Measurements from ENCODE around the gene NKX1-2.

The NKX1-2 gene

GRCh38 chr10:124476043-124476725, 26.3 kb upstream of the NKX1-2 start:
- DNase-seq (ENCODE audit: low read depth in 2 of 2) = no peak

- no peak for DNase-seq (ENCODE audit: low read depth in 2 of 2)
Observed at GRCh38 chr10:124474514-124475070, 24.8 kb upstream of the NKX1-2 start.

- DNase-seq (ENCODE audit: low read depth in 2 of 2) = no peak
Observed at GRCh38 chr10:124473070-124473469, 23.2 kb upstream of the NKX1-2 start.

GRCh38 chr10:124472071-124472470, 22.2 kb upstream of the NKX1-2 start:
- no peak for DNase-seq (ENCODE audit: low read depth in 2 of 2)

- DNase-seq (ENCODE audit: low read depth in 2 of 2) = no peak
Observed at GRCh38 chr10:124470544-124471434, 21.0 kb upstream of the NKX1-2 start.

- no peak for DNase-seq (ENCODE audit: low read depth in 2 of 2)
Observed at GRCh38 chr10:124469956-124470484, 20.2 kb upstream of the NKX1-2 start.

- no peak for DNase-seq (ENCODE audit: low read depth in 2 of 2)
Observed at GRCh38 chr10:124468624-124469023, 18.8 kb upstream of the NKX1-2 start.

GRCh38 chr10:124467165-124467564, 17.3 kb upstream of the NKX1-2 start:
- no peak for DNase-seq (ENCODE audit: low read depth in 2 of 2)

GRCh38 chr10:124465777-124466488, 16.1 kb upstream of the NKX1-2 start:
- DNase-seq (ENCODE audit: low read depth in 2 of 2) = no peak

- no peak for DNase-seq (ENCODE audit: low read depth in 2 of 2)
Observed at GRCh38 chr10:124465003-124465776, 15.4 kb upstream of the NKX1-2 start.

GRCh38 chr10:124464028-124464965, 14.5 kb upstream of the NKX1-2 start:
- DNase-seq (ENCODE audit: low read depth in 2 of 2) = no peak

- no peak for DNase-seq (ENCODE audit: low read depth in 2 of 2)
Observed at GRCh38 chr10:124462348-124462695, 12.5 kb upstream of the NKX1-2 start.

- DNase-seq (ENCODE audit: low read depth in 2 of 2) = peak; percentile 54 to 83
Observed at GRCh38 chr10:124461642-124462347, 12.0 kb upstream of the NKX1-2 start, which contains the start of gene LHPP. LHPP (plus strand) TSS chr10:124461823; CDS start chr10:124461863, 40 bp downstream.

- DNase-seq (ENCODE audit: low read depth in 2 of 2) = no peak
Observed at GRCh38 chr10:124460144-124460543, 10.3 kb upstream of the NKX1-2 start.

- DNase-seq (ENCODE audit: low read depth in 2 of 2) = no peak
Observed at GRCh38 chr10:124459395-124459794, 9.6 kb upstream of the NKX1-2 start.

- DNase-seq (ENCODE audit: low read depth in 2 of 2) = no peak
Observed at GRCh38 chr10:124458889-124459288, 9.1 kb upstream of the NKX1-2 start.

- no peak for DNase-seq (ENCODE audit: low read depth in 2 of 2)
Observed at GRCh38 chr10:124458473-124458872, 8.6 kb upstream of the NKX1-2 start.

GRCh38 chr10:124455441-124455840, 5.6 kb upstream of the NKX1-2 start:
- no peak for DNase-seq (ENCODE audit: low read depth in 2 of 2)

- DNase-seq (ENCODE audit: low read depth in 2 of 2) = no peak
Observed at GRCh38 chr10:124453960-124454610, 4.2 kb upstream of the NKX1-2 start.

All from stimulated activated CD8-positive, alpha-beta memory T cell treated with anti-CD3 and anti-CD28 coated beads, Interleukin-7, amount 100 ng/mL, for 4 hours (primary cell).